Subcutaneous adipose tissue (tissue), 4 donors: ENCODE measurements around the gene LRRC27. TPM values are rescaled to one million over a fixed set of nuclear protein-coding genes. Genes with fewer than 3 reads are reported as not detected.

Source experiments
- total RNA-seq, 4 donors: library from RNA; depleted of rRNA; stranded (reverse); fragments of >200 nt; gene quantifications; one replicate each; pipeline ENCODE4 v1.1.0, GENCODE V29; 2016
- TF ChIP-seq, protein P1 (sequence below): fragments of 450-650 bp; IDR thresholded peaks from one replicate; pipeline ENCODE4 v1.5.1; 2016; ENCODE audit warnings: low read depth, mild to moderate bottlenecking, control low read depth, antibody characterized with exemption, moderate library complexity

LRRC27 gene
- total RNA-seq, 4 donors from 2014 or later, result 7.7 to 11.6 (median 9.9) TPM

DNA sequence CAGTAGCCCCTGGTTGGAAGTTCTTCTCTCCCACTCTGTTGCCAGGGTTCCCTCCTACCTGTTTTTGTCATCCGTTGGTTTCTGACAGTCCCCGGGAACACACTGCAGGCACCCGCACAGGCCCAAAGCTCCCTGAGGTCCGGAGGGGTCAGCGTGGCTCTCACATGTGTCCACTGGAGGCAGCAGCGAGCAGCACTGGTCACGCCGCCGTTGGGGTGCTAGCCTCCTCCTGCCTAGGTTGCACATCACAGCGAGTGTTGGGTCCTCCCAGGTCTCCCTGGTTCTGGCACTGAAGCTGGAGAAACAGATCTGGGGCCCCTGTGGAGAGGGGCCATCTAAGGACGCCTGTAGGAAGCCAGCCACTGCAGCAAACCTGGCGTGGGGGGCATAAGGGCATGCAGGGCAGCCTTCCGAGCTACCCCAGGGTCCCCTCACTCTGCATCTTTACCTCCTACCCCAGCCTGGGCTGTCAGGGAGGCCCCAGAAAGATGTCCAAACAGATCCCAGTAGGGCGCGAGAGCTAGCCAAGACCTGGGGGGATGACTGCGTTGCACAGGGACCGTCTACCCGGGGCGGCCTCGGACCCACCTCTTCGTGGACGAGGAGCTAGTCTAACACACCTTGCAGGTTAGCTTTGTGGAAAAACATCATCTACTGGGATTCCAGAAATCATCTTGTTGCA is 28.9 kb downstream of the LRRC27 start:
- TF ChIP-seq, protein P1, sequence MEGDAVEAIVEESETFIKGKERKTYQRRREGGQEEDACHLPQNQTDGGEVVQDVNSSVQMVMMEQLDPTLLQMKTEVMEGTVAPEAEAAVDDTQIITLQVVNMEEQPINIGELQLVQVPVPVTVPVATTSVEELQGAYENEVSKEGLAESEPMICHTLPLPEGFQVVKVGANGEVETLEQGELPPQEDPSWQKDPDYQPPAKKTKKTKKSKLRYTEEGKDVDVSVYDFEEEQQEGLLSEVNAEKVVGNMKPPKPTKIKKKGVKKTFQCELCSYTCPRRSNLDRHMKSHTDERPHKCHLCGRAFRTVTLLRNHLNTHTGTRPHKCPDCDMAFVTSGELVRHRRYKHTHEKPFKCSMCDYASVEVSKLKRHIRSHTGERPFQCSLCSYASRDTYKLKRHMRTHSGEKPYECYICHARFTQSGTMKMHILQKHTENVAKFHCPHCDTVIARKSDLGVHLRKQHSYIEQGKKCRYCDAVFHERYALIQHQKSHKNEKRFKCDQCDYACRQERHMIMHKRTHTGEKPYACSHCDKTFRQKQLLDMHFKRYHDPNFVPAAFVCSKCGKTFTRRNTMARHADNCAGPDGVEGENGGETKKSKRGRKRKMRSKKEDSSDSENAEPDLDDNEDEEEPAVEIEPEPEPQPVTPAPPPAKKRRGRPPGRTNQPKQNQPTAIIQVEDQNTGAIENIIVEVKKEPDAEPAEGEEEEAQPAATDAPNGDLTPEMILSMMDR, result no peak

DNA sequence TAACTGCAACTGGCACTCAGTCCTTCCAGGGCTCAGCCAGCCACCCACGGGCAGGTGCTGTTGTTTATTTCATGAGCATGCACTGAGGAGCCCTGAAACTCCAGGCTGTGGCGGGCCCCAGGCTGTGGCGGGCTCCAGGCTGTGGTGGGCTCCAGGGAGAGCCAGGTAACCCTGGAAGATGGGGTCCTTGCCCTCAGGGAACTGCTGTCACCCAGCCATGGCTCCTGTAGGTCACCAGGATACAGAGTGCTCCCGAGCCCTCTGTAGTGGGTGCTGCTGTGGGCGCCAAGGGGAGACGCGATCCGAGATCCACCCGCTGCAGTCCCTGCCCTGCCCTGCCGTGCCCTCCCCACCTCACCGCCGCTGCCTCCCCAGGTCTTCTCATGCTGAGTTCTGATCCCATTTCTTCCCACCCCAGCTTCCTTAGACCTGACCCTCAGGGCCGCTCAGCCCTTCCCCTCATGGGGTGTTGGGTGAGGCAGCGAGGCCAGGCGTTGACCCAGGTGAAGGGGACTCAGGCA is 29.6 kb downstream of the LRRC27 start:
- TF ChIP-seq, protein P1, result no peak

DNA sequence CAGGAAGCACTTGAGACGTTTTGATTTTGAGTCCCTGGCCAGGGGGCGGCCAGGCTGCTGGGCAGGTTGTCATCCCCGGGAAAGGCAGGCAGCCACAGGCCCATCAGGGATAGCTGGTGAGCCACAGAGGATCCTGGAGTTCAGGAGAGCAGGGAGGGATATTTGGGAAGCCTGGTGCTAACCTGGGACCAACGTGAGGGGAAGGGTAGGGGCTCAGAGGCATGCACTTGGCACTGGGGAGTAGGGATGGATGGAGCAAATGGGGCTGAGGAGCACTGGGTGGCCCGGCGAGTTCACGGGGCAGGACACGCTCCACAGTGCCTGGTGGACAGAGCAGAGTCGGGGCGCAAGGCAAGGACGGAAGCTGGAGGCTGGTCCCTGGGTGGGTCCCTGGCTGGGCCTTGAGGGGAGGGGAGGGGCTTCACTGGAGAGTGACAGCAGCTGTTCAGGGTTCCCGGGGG is 30.2 kb downstream of the LRRC27 start:
- TF ChIP-seq, protein P1, result no peak

DNA sequence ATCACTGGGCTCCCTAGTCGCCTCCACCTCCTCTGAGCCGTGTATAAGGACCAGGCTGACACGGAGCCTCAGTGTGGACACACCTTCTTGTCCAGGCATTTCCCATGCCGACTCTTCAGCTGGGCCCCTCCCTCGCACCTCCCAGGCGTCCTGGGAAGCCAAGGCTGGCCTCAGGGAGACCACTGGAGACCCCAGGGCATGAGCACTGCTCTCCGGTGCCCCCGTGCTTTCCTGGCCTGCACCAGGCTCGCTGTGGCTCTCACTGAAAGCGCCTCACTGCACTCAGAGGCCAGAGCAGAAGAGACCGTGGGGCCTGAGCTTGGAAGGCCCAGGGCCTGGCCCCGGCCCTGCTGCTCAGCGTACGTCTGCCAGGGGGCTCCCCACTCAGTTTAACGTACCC is 31.4 kb downstream of the LRRC27 start:
- TF ChIP-seq, protein P1, result no peak

DNA sequence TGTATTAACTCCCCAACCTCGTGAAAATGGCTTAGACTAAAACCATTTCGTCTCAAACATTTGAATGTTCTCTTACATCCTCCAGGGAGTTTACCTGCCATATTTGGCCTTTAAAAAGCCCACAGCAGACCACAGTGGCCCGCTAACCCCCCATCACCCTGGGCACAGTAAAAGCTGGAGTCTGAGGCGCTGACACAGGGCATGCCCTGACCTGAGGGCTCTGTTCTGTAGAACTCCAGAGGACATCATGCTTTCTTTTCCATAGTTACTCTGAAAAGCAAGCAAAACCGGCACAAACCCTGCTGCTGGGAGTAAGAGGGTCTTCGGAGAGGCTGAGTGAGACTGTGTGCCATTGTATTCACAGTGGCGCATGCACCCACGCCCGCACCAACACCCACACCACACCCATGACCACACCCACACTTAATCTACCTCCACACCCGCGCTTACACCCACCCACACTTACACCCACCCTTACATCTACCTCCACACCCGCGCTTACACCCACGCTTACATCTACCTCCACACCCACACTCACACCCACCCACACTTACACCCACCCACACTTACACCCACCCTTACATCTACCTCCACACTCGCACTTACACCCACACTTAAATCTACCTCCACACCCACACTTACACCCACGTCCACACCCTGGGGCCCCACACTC is 32.1 kb downstream of the LRRC27 start:
- TF ChIP-seq, protein P1, result no peak

DNA sequence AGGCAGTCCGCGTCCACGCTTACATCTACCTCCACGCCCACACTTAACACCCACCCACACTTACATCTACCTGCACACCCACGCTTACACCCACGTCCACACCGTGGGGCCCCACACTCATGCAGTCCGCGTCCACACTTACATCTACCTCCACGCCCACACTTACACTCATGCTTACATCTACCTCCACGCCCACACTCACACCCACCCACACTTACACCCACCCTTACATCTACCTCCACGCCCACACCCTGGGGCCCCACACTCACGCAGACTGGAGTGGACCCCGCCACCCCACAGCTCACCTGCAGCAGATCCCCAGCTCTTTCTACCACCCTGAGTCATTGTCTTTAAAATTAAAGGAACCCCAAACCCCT is 32.6 kb downstream of the LRRC27 start:
- TF ChIP-seq, protein P1, result no peak

DNA sequence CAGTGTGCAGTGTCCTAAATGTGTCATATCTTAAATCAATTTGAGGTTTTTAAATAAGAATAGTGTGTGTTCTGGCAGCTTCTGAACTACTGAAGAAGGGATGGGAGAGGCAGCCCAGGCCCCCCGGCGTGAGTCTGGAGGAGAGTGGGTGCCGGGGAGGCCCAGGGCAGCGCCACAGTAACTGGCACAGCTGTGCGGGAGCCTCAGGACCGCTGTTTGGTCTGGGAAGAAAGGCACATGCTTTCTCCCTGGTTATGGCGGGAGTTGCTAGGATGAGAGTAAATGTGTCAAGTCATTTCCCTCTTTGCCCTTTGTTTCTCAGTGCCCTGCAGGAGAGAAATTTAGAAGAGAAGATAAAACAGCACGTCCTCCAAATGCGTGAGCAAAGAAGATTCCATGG is 33.1 kb downstream of the LRRC27 start:
- TF ChIP-seq, protein P1, result no peak
